Glutamatergic neuron (in vitro differentiated cells): ENCODE results near the gene CYB5R4. TPM values are rescaled to one million over a fixed set of nuclear protein-coding genes. Genes with fewer than 3 reads are reported as not detected.

Experiments used
- DNase-seq: peaks from one replicate; pipeline ENCODE4 v3.0.0; 2022
- H3K27ac Mint-ChIP-seq: one replicate; pipeline ENCODE4 v1.8.0; 2020; ENCODE audit warnings: mild to moderate bottlenecking, mixed read lengths, inconsistent platforms; ENCODE audit not compliant: unreplicated experiment
- H3K27me3 Mint-ChIP-seq: one replicate; pipeline ENCODE4 v1.8.0; 2020; ENCODE audit warnings: mild to moderate bottlenecking, moderate library complexity, mixed read lengths, inconsistent platforms; ENCODE audit not compliant: unreplicated experiment
- H3K36me3 Mint-ChIP-seq: one replicate; pipeline ENCODE4 v1.8.0; 2020; ENCODE audit warnings: mild to moderate bottlenecking, mixed read lengths, inconsistent platforms; ENCODE audit not compliant: unreplicated experiment
- H3K4me1 Mint-ChIP-seq: one replicate; pipeline ENCODE4 v1.8.0; 2020; ENCODE audit warnings: mild to moderate bottlenecking, low read depth, mixed read lengths, inconsistent platforms; ENCODE audit not compliant: unreplicated experiment
- H3K4me3 Mint-ChIP-seq: one replicate; pipeline ENCODE4 v1.8.0; 2020; ENCODE audit warnings: mild to moderate bottlenecking, mixed read lengths, inconsistent platforms; ENCODE audit not compliant: unreplicated experiment
- H3K9me3 Mint-ChIP-seq: one replicate; pipeline ENCODE4 v1.8.0; 2020; ENCODE audit warnings: mild to moderate bottlenecking, moderate library complexity, mixed read lengths, inconsistent platforms; ENCODE audit not compliant: unreplicated experiment
- total RNA-seq: library from RNA; stranded (reverse); fragmentation: NEBNext Ultra II Directional; extraction: Animal tissue kit (Norgen Biotek cat#: 25700); gene quantifications from one replicate; pipeline ENCODE4 v1.2.1, GENCODE V29; 2021; ENCODE audit not compliant: unreplicated experiment
- TF ChIP-seq, protein P1 (sequence below): fragments of 200-600 bp; sonication (generic); IDR thresholded peaks from one replicate; pipeline ENCODE4 v1.5.0; 2021; ENCODE audit not compliant: partially characterized antibody, unreplicated experiment

CYB5R4 gene
- total RNA-seq, 1 donor from 2014 or later, result 23.1 TPM

DNA sequence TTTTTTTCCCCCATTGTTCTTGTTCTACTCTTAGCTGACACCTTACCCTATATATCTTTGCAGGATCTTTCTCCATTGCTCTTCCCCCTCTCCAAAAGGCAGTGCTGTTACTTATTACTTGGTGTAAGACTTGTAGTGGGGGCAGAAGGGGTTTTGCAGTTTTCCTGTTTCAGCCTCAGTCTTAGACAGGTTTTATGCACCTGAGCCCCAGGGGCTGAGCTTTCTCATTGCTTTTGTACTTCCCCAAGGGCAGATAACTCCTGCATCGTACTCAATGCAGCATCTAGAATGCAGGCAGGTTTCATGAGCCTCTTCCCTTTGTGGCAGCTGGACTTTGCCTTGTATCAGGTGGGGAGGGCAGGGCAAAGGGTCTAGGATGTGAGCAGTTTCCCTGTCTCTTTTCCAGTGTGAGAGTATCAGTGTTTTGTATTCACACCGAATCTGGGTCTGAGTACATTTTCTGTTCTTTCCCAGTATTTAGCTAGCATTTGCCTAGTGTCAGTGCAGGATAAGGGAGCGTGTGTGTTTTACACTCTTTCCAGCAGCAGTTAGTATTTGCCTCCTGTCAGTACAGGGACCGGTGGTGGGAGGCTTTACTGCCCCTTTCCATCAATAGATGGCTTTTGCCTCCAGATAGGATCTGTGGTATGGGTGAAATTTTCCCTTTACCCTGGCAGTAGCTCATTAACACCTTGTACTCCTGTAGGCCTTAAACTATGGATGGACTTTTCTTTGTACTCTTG lies 19.6 kb downstream of the CYB5R4 start:
- H3K27me3 Mint-ChIP-seq, result peaks cover 2% of the 10 kb centered on the region
- no peak overlapping the region for H3K27ac Mint-ChIP-seq
- peaks cover 8% of the 10 kb centered on the region for H3K4me1 Mint-ChIP-seq
- H3K36me3 Mint-ChIP-seq, result no peaks in the 10 kb centered on the region
- H3K4me3 Mint-ChIP-seq, result peak overlapping the region; percentile 23
- no peak for DNase-seq
- peaks cover 2% of the 10 kb centered on the region for H3K9me3 Mint-ChIP-seq
- TF ChIP-seq, protein P1, sequence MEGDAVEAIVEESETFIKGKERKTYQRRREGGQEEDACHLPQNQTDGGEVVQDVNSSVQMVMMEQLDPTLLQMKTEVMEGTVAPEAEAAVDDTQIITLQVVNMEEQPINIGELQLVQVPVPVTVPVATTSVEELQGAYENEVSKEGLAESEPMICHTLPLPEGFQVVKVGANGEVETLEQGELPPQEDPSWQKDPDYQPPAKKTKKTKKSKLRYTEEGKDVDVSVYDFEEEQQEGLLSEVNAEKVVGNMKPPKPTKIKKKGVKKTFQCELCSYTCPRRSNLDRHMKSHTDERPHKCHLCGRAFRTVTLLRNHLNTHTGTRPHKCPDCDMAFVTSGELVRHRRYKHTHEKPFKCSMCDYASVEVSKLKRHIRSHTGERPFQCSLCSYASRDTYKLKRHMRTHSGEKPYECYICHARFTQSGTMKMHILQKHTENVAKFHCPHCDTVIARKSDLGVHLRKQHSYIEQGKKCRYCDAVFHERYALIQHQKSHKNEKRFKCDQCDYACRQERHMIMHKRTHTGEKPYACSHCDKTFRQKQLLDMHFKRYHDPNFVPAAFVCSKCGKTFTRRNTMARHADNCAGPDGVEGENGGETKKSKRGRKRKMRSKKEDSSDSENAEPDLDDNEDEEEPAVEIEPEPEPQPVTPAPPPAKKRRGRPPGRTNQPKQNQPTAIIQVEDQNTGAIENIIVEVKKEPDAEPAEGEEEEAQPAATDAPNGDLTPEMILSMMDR, result no peak

DNA sequence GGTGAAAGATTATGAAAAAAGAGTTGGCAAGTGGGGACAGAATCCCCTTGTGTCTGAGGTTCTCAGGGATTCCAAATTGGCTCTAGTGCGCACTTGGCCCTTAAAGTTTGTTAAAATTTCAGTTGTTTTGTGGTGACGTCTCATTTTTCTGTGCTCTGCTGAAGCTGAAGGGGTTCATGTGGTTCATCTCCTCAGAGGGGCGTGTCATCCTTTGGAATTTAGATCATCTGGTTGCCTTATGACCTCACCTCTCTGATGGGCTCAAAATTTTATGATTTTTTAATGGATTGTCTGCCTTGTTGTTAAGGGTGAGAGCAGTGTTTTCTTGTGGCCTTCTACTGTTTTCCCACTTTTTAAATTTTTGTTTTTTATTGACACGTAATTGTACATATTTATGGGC lies 20.3 kb downstream of the CYB5R4 start:
- Mint-ChIP-seq H3K4me3 (no peak overlapping the region), H3K36me3 (no peaks in the 10 kb centered on the region), H3K9me3 (no peaks in the 10 kb centered on the region), H3K27me3 (peaks cover 2% of the 10 kb centered on the region), H3K27ac (no peak overlapping the region), H3K4me1 (peaks cover 8% of the 10 kb centered on the region)
- TF ChIP-seq, protein P1, result no peak
- no peak for DNase-seq

DNA sequence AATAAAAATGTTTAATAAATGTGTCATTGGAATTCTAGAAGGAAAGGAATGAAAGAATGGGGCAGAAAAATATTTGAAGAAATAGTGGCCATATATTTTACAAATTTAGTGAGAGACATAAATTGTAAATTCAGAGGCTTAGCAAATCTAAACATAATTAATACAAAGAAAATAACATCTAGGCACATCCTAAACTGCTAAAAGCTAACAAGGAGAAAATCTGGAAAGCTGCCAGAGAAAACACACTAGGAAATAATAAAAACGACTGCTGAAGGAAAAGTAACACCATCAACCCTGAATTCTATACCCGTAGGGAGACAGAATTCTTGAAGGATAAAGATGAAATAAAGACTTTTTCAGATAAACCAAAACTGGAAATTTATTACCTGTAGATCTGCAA lies 23.8 kb downstream of the CYB5R4 start:
- no peaks in the 10 kb centered on the region for H3K36me3 Mint-ChIP-seq
- H3K27ac Mint-ChIP-seq, result no peak overlapping the region
- peaks cover 7% of the 10 kb centered on the region for H3K4me1 Mint-ChIP-seq
- peaks cover 2% of the 10 kb centered on the region for H3K27me3 Mint-ChIP-seq
- H3K4me3 Mint-ChIP-seq, result no peak overlapping the region
- DNase-seq, result no peak
- peaks cover 2% of the 10 kb centered on the region for H3K9me3 Mint-ChIP-seq
- TF ChIP-seq, protein P1, result no peak

DNA sequence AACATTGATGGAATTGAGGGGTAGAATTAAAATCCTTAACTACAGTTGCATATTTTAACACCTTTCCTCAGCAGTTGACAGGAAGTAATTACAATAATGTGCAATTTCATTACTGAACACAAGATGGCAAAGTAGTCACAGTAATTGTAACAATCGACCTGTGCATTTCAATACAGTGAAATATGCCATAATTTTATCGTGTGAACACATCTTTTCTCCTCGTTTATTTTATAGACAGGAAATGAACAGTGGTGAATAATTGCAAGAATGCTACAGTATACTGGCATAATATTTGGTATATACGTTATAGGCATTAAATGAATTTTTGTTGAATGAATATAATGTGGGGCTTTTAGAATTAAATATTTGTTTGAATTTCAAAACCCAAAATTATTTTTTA lies 25.0 kb downstream of the CYB5R4 start:
- Mint-ChIP-seq H3K4me1 (peaks cover 3% of the 10 kb centered on the region), H3K36me3 (no peaks in the 10 kb centered on the region), H3K9me3 (peaks cover 2% of the 10 kb centered on the region), H3K27me3 (peaks cover 2% of the 10 kb centered on the region), H3K27ac (no peak overlapping the region), H3K4me3 (no peak overlapping the region)
- DNase-seq, result no peak
- TF ChIP-seq, protein P1, result peak; percentile 79

DNA sequence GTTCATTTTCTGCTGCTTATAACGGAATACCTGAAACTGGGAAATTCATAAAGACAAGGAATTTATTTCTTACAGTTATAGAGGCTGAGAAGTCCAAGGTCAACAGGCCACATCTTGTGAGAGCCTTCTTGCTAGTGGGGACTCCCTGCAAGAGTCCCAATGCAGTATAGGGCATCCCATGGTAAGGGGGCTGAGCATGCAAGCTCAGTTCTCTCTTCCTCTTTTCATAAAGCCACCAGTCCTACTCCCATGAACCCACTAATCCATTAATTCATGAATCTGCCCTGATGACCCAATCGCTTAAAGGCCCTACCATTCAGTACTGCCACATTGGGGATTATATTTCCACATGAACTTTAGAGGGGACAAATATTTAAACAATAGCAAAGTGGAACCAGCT lies 26.5 kb downstream of the CYB5R4 start:
- no peak overlapping the region for H3K4me3 Mint-ChIP-seq
- no peak for DNase-seq
- TF ChIP-seq, protein P1, result no peak
- H3K27ac Mint-ChIP-seq, result no peak overlapping the region
- H3K4me1 Mint-ChIP-seq, result no peaks in the 10 kb centered on the region
- H3K36me3 Mint-ChIP-seq, result no peaks in the 10 kb centered on the region
- H3K9me3 Mint-ChIP-seq, result peaks cover 2% of the 10 kb centered on the region
- no peaks in the 10 kb centered on the region for H3K27me3 Mint-ChIP-seq
